Spleen (tissue), 11 donors: ENCODE measurements around the gene ROBO1. TPM values are rescaled to one million over a fixed set of nuclear protein-coding genes. Genes with fewer than 3 reads are reported as not detected.

Experiments
- DNase-seq: peaks from one replicate; pipeline ENCODE4 v3.0.0-alpha.2; 2020
- H3K27ac ChIP-seq, 8 donors: fragments of 200-600 bp; sonication (generic) in 7 of 8; 1 replicate in 4 of 8; 2 replicates in 4 of 8; pipeline versions ENCODE4 v1.5.0 to v1.8.0; 2016 to 2021; ENCODE audit warnings: inconsistent platforms in 4 of 8, mild to moderate bottlenecking in 4 of 8, moderate library complexity in 1 of 8
- H3K27me3 ChIP-seq, 7 donors: fragments of 200-600 bp; sonication (generic) in 6 of 7; replicated peaks in 1 of 7; 1 replicate in 4 of 7; 2 replicates in 3 of 7; pipeline versions ENCODE4 v1.5.0 to v1.8.0; 2016 to 2021; ENCODE audit warnings: inconsistent platforms in 3 of 7, mild to moderate bottlenecking in 1 of 7
- H3K36me3 ChIP-seq, 6 donors: fragments of 200-600 bp; sonication (generic) in 5 of 6; 1 replicate in 4 of 6; 2 replicates in 2 of 6; pipeline versions ENCODE4 v1.5.0 to v1.8.0; 2016 to 2021; ENCODE audit warnings: inconsistent platforms in 2 of 6
- H3K4me1 ChIP-seq, 6 donors: fragments of 200-600 bp; sonication (generic) in 5 of 6; 1 replicate in 3 of 6; 2 replicates in 3 of 6; pipeline versions ENCODE4 v1.5.0 to v1.8.0; 2016 to 2021; ENCODE audit warnings: inconsistent platforms in 3 of 6
- H3K4me3 ChIP-seq, 8 donors: fragments of 200-600 bp; sonication (generic) in 7 of 8; 1 replicate in 4 of 8; 2 replicates in 4 of 8; pipeline versions ENCODE4 v1.5.0 to v1.8.0; 2016 to 2021; ENCODE audit warnings: inconsistent platforms in 4 of 8, mild to moderate bottlenecking in 4 of 8, moderate library complexity in 2 of 8
- H3K9me3 ChIP-seq, 8 donors: fragments of 200-600 bp; sonication (generic) in 7 of 8; 1 replicate in 4 of 8; 2 replicates in 4 of 8; pipeline versions ENCODE4 v1.5.0 to v1.8.0; 2016 to 2021; ENCODE audit warnings: inconsistent platforms in 4 of 8
- POLR2A ChIP-seq, 3 donors: fragments of 450-650 bp; IDR thresholded peaks; one replicate each; pipeline ENCODE4 v1.5.1; 2017; ENCODE audit warnings: antibody characterized with exemption in 3 of 3, mild to moderate bottlenecking in 1 of 3
- POLR2AphosphoS5 ChIP-seq, 3 donors: sonication (generic); formaldehyde crosslinking; IDR thresholded peaks; one replicate each; pipeline ENCODE4 v1.5.1; 2017; ENCODE audit warnings: antibody characterized with exemption in 3 of 3
- WGBS, 5 donors: extraction: QIAGEN DNeasy Blood & Tissue Kit in 3 of 5; methylation state at CpG; one replicate each; pipeline versions ENCODE4 v1.1.5 to v1.1.7; 2013 to 2018; 5-methylcytosine and 5-hydroxymethylcytosine counted together
- intact Hi-C: fragments of 100-400 bp; cut with DNase I; formaldehyde crosslinking; loops from one replicate; pipeline ENCODE4 v1.15.0; 2023; ENCODE audit warnings: low total_unique reads
- polyA plus RNA-seq, 3 donors: library from polyadenylated mRNA; stranded (reverse); fragments of 200-250 nt; gene quantifications; one replicate each; pipeline ENCODE4 v1.2.1, GENCODE V29; 2013
- total RNA-seq, 7 donors: library from RNA; depleted of rRNA in 3 of 7; stranded (reverse); fragments of >200 nt in 3 of 7; fragmentation: NEBNext Ultra II Directional in 4 of 7; extraction: Animal tissue kit (Norgen Biotek cat#: 25700) in 4 of 7; gene quantifications; one replicate each; pipeline versions ENCODE4 v1.1.0 to v1.2.1, GENCODE V29; 2016 to 2021
- TF ChIP-seq, protein P1 (sequence below), 11 experiments: fragments of 200-600 bp in 7 of 11; fragments of 450-650 bp in 4 of 11; sonication (generic) in 4 of 11; IDR thresholded peaks in 8 of 11; conservative IDR thresholded peaks in 3 of 11; 1 replicate in 7 of 11; 2 replicates in 4 of 11; pipeline versions ENCODE4 v1.4.0 to v1.8.0; 2016 to 2021; ENCODE audit warnings: antibody characterized with exemption in 11 of 11, inconsistent platforms in 4 of 11, mild to moderate bottlenecking in 1 of 11
- donor health status: healthy with polysubstance abuse.
- donor health status: DM: no; HTN: no; CAD: no; lungs with moderate emphysema.
- donor health status: DM: no; HTN: no; CAD: no.
- donor health status: Bipolar disorder and iron deficiency.
- donor health status: healthy.
- donor health status: DM: no; HTN: no; CAD: no.
- donor health status: DM: yes; HTN: yes; CAD: no.

ROBO1 gene
- total and polyA plus RNA-seq, 10 donors: 3.4 to 37.3 (median 26.0) TPM

GRCh38 chr3:78878789-78879188 lies 889.0 kb downstream of the ROBO1 start:
- H3K27ac ChIP-seq: no peak overlapping the region
- intact Hi-C loops: no loop called here
- H3K9me3 ChIP-seq: peaks cover 0 to 4% (median 0%) of the 10 kb centered on the region in 8 donors
- no peaks in the 10 kb centered on the region for H3K27me3 ChIP-seq
- WGBS, 5 donors: 56 to 74% (median 71%) methylated on average over 1 of the region's 1 CpG
- DNase-seq: no peak
- H3K4me3 ChIP-seq: no peak overlapping the region
- peaks cover 0 to 3% (median 0%) of the 10 kb centered on the region in 6 donors for H3K4me1 ChIP-seq
- no peaks in the 10 kb centered on the region for H3K36me3 ChIP-seq
- no peak for TF ChIP-seq POLR2A (IDR thresholded peaks at IDR 0.05)
- TF ChIP-seq, protein P1, sequence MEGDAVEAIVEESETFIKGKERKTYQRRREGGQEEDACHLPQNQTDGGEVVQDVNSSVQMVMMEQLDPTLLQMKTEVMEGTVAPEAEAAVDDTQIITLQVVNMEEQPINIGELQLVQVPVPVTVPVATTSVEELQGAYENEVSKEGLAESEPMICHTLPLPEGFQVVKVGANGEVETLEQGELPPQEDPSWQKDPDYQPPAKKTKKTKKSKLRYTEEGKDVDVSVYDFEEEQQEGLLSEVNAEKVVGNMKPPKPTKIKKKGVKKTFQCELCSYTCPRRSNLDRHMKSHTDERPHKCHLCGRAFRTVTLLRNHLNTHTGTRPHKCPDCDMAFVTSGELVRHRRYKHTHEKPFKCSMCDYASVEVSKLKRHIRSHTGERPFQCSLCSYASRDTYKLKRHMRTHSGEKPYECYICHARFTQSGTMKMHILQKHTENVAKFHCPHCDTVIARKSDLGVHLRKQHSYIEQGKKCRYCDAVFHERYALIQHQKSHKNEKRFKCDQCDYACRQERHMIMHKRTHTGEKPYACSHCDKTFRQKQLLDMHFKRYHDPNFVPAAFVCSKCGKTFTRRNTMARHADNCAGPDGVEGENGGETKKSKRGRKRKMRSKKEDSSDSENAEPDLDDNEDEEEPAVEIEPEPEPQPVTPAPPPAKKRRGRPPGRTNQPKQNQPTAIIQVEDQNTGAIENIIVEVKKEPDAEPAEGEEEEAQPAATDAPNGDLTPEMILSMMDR (IDR thresholded peaks at IDR 0.05 in 8 of 11, conservative IDR thresholded peaks at IDR 0.05 in 3 of 11): no peak
- TF ChIP-seq POLR2AphosphoS5 (IDR thresholded peaks at IDR 0.05): no peak

DNA sequence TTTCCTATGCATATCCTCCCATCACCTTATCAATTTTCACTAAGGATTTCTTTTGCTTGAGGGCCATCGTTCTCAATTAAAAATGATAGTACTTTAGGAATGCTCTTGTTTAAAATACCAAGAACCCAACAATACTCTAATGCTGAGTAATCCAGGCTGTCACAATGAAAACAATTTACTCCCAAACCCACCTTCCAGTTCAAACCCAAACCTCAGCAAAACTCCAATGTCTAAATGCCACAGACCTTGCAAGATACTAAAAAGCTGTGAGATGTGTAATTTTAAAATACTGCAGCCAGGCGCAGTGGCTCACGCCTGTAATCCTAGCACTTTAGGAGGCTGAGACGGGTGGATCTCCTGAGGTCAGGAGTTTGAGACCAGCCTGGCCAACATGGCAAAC lies 889.8 kb downstream of the ROBO1 start:
- Histone ChIP-seq H3K4me1 (peaks cover 0 to 3% (median 0%) of the 10 kb centered on the region in 6 donors), H3K27ac (no peak overlapping the region), H3K36me3 (no peaks in the 10 kb centered on the region), H3K9me3 (peaks cover 0 to 4% (median 0%) of the 10 kb centered on the region in 8 donors), H3K4me3 (no peak overlapping the region), H3K27me3 (no peaks in the 10 kb centered on the region)
- no peak for DNase-seq
- no peak for TF ChIP-seq POLR2AphosphoS5 (IDR thresholded peaks at IDR 0.05)
- WGBS, 5 donors: 87 to 94% (median 90%) methylated on average over 4 of the region's 4 CpGs
- intact Hi-C loops: no loop called here

DNA sequence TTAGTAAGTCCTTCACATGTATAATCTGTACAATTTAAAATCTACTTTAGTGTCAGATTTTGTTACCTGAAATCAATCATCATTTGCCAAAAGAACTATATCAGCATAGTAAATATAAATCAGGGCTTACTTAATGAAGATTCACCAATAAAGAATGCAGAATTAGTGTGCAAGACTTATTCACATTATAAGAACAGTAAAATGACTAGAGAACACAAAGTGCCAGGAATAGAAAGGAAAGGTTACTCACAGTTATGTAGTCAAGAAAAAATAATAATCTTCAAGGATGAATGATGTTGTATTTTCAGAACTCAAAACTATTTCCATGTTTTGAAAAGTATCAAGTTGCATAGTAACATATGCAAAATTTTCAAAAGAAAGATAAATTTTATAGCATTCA lies 891.9 kb downstream of the ROBO1 start:
- no peaks in the 10 kb centered on the region for H3K36me3 ChIP-seq

DNA sequence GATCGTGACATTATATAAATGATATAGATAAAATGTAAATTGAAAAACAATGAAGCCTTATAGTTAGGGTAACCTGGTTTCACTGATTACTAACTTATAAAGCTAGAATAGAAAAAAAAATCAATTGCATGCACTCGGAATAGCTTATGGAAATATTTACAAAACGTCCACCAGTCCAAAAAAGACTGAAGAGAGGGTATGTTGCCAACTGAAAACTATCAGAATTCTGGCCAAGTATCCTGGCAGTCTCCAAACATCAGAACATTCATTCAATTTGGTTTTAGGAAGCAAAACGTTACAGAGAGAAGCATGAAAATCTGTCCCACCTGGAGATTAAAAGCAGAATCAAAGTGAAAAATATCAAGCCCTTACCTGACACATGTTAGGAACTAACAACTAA lies 892.4 kb downstream of the ROBO1 start:
- intact Hi-C loops: no loop called here
- no peak for TF ChIP-seq POLR2AphosphoS5 (IDR thresholded peaks at IDR 0.05)
- TF ChIP-seq, protein P1 (IDR thresholded peaks at IDR 0.05 in 8 of 11, conservative IDR thresholded peaks at IDR 0.05 in 3 of 11): no peak
- TF ChIP-seq POLR2A (IDR thresholded peaks at IDR 0.05): no peak
- WGBS, 5 donors: 71 to 85% (median 73%) methylated on average over 4 of the region's 4 CpGs
- no peaks in the 10 kb centered on the region for H3K27me3 ChIP-seq
- H3K4me3 ChIP-seq: no peak overlapping the region
- H3K27ac ChIP-seq: no peak overlapping the region
- H3K9me3 ChIP-seq: peaks cover 0 to 4% (median 0%) of the 10 kb centered on the region in 8 donors
- H3K36me3 ChIP-seq: no peaks in the 10 kb centered on the region
- no peak for DNase-seq
- H3K4me1 ChIP-seq: peaks cover 0 to 13% (median 0%) of the 10 kb centered on the region in 6 donors

More for the DNA sequence above, 891.9 kb downstream of the ROBO1 start:
- Histone ChIP-seq H3K4me3 (no peak overlapping the region), H3K27ac (no peak overlapping the region), H3K27me3 (no peaks in the 10 kb centered on the region), H3K4me1 (peaks cover 0 to 13% (median 0%) of the 10 kb centered on the region in 6 donors), H3K9me3 (peaks cover 0 to 4% (median 0%) of the 10 kb centered on the region in 8 donors)
- TF ChIP-seq, protein P1 (IDR thresholded peaks at IDR 0.05 in 8 of 11, conservative IDR thresholded peaks at IDR 0.05 in 3 of 11): no peak
- TF ChIP-seq POLR2AphosphoS5 (IDR thresholded peaks at IDR 0.05): no peak
- no peak for TF ChIP-seq POLR2A (IDR thresholded peaks at IDR 0.05)
- no peak for DNase-seq
- intact Hi-C loops: no loop called here

DNA sequence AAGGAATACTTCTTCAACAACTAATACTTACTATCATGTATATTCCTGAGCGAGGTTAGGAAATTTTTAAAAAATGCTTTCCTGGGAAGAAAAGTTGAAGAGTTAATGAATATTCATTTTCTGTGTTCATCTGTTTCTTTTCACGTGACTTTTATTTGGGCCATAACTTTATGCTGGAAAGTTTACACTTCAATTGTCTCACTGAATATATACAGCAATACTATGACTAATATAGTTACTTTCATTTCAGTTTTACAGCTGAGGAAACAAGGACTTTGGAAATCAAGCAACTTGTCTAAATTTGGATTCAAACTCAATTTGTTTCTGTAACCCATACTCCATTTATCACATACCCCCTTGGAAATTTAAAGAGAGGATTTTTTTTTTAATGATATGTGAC lies 894.2 kb downstream of the ROBO1 start:
- no peak for DNase-seq
- Histone ChIP-seq H3K36me3 (no peaks in the 10 kb centered on the region), H3K4me1 (peaks cover 0 to 13% (median 0%) of the 10 kb centered on the region in 6 donors), H3K9me3 (peaks cover 0 to 4% (median 0%) of the 10 kb centered on the region in 8 donors), H3K27me3 (no peaks in the 10 kb centered on the region), H3K27ac (no peak overlapping the region), H3K4me3 (no peak overlapping the region)
- intact Hi-C loops: no loop called here
- WGBS, 5 donors: 70 to 86% (median 77%) methylated on average over 2 of the region's 2 CpGs
- TF ChIP-seq POLR2A (IDR thresholded peaks at IDR 0.05) (no peak), POLR2AphosphoS5 (IDR thresholded peaks at IDR 0.05) (no peak)
- TF ChIP-seq, protein P1 (IDR thresholded peaks at IDR 0.05 in 8 of 11, conservative IDR thresholded peaks at IDR 0.05 in 3 of 11): no peak
